Erythroblast (primary cell): ENCODE results near the gene UNC13A.

Source experiments
- DNase-seq, 2 experiments: peaks; one replicate each; lab custom pipeline; 2025; lab: John Stamatoyannopoulos, UW
- GATA1 ChIP-seq: IDR thresholded peaks from 2 replicates; pipeline ENCODE4 v1.6.1; 2011; ENCODE audit warnings: low read depth, mild to moderate bottlenecking, control low read depth, low read length, moderate library complexity
- POLR2A ChIP-seq: IDR thresholded peaks from 2 replicates; pipeline ENCODE4 v1.6.1; 2011; ENCODE audit warnings: mild to moderate bottlenecking, low read length

The UNC13A gene

GRCh38 chr19:17721111-17721628 is 33.0 kb upstream of the UNC13A start:
- no peak for TF ChIP-seq GATA1
- no peak for TF ChIP-seq POLR2A
- no peak for DNase-seq

GRCh38 chr19:17720440-17720839 is 32.3 kb upstream of the UNC13A start:
- DNase-seq = no peak
- no peak for TF ChIP-seq POLR2A

GRCh38 chr19:17719730-17720400 is 31.7 kb upstream of the UNC13A start:
- peak in 1 of 2 experiments; percentile 35 for DNase-seq

GRCh38 chr19:17718947-17719711 is 31.0 kb upstream of the UNC13A start, which contains the start of gene MAP1S:
MAP1S (plus strand) TSS chr19:17719480; CDS start chr19:17719503, 23 bp downstream.
- peak; percentile 59 to 73 for DNase-seq
- TF ChIP-seq GATA1 (no peak), POLR2A (peak; percentile 33)

More at GRCh38 chr19:17719730-17720400, 31.7 kb upstream of the UNC13A start:
- TF ChIP-seq GATA1 (no peak), POLR2A (no peak)

GRCh38 chr19:17718550-17718946 is 30.4 kb upstream of the UNC13A start:
- TF ChIP-seq POLR2A = no peak
- no peak for TF ChIP-seq GATA1
- DNase-seq = no peak

- DNase-seq = no peak
- no peak for TF ChIP-seq POLR2A
- no peak for TF ChIP-seq GATA1
Observed at GRCh38 chr19:17716309-17716929, 28.3 kb upstream of the UNC13A start.

GRCh38 chr19:17711851-17712250 is 23.7 kb upstream of the UNC13A start:
- TF ChIP-seq POLR2A = no peak
- TF ChIP-seq GATA1 = no peak
- no peak for DNase-seq

GRCh38 chr19:17706750-17707181 is 18.6 kb upstream of the UNC13A start:
- no peak for TF ChIP-seq POLR2A
- TF ChIP-seq GATA1 = no peak
- DNase-seq = peak in 1 of 2 experiments; percentile 20

GRCh38 chr19:17703824-17704463 is 15.8 kb upstream of the UNC13A start:
- no peak for TF ChIP-seq GATA1
- TF ChIP-seq POLR2A = no peak
- DNase-seq = peak in 1 of 2 experiments; percentile 63

GRCh38 chr19:17695198-17695597 is 7.0 kb upstream of the UNC13A start:
- TF ChIP-seq GATA1 (no peak), POLR2A (no peak)
- no peak for DNase-seq

- no peak for TF ChIP-seq POLR2A
- no peak for TF ChIP-seq GATA1
- no peak for DNase-seq
Observed at GRCh38 chr19:17692566-17692965, 4.4 kb upstream of the UNC13A start.

- no peak for DNase-seq
- TF ChIP-seq GATA1 (no peak), POLR2A (no peak)
Observed at GRCh38 chr19:17688853-17689595, 870 bp upstream of the UNC13A start.
